Neuronal stem cell (in vitro differentiated cells): ENCODE measurements around the gene STEAP4.

Experiments
- DNase-seq: peaks from one replicate; pipeline ENCODE4 v3.0.0-alpha.2; 2013; ENCODE audit warnings: low spot score
- H2AFZ ChIP-seq: one replicate; pipeline ENCODE4 v1.6.1; 2013; ENCODE audit warnings: mild to moderate bottlenecking, low read length, inconsistent platforms
- H2AK5ac ChIP-seq: 2 replicates; pipeline ENCODE4 v1.6.1; 2013; ENCODE audit warnings: low read depth, mild to moderate bottlenecking, inconsistent platforms, low read length, moderate library complexity, mixed read lengths
- H2BK120ac ChIP-seq: 2 replicates; pipeline ENCODE4 v1.6.1; 2013; ENCODE audit warnings: low read depth, mild to moderate bottlenecking, inconsistent platforms, low read length, moderate library complexity, mixed read lengths
- H2BK12ac ChIP-seq: one replicate; pipeline ENCODE4 v1.6.1; 2013; ENCODE audit warnings: low read length, inconsistent platforms
- H2BK15ac ChIP-seq: 2 replicates; pipeline ENCODE4 v1.6.1; 2013; ENCODE audit warnings: mild to moderate bottlenecking, low read length, inconsistent platforms, mixed read lengths
- H2BK5ac ChIP-seq: one replicate; pipeline ENCODE4 v1.6.1; 2013; ENCODE audit warnings: inconsistent platforms, mild to moderate bottlenecking, low read length, moderate library complexity
- H3K14ac ChIP-seq: one replicate; pipeline ENCODE4 v1.6.1; 2013; ENCODE audit warnings: low read length, inconsistent platforms
- H3K18ac ChIP-seq: 2 replicates; pipeline ENCODE4 v1.6.1; 2013; ENCODE audit warnings: low read length, inconsistent platforms
- H3K23ac ChIP-seq: 2 replicates; pipeline ENCODE4 v1.6.1; 2013; ENCODE audit warnings: low read depth, mild to moderate bottlenecking, mixed read lengths, low read length, inconsistent platforms; ENCODE audit not compliant: poor library complexity
- H3K27ac ChIP-seq: replicated peaks from 3 replicates; pipeline ENCODE4 v1.5.1; 2013; ENCODE audit warnings: low read length, inconsistent platforms
- H3K27me3 ChIP-seq, 3 experiments: 2 replicates each; pipeline ENCODE4 v1.6.1; 2013; ENCODE audit warnings: low read length in 3 of 3, mild to moderate bottlenecking in 2 of 3, inconsistent platforms in 1 of 3, low read depth in 1 of 3, mixed read lengths in 1 of 3, moderate library complexity in 1 of 3; ENCODE audit not compliant: control insufficient read depth in 3 of 3, insufficient read depth in 3 of 3
- H3K36me3 ChIP-seq, 2 donors: replicated peaks in 1 of 2; 2 replicates each; pipeline ENCODE4 v1.6.1; 2013; ENCODE audit warnings: low read length in 2 of 2; ENCODE audit not compliant: control insufficient read depth in 2 of 2, insufficient read depth in 2 of 2
- H3K4ac ChIP-seq: 2 replicates; pipeline ENCODE4 v1.6.1; 2013; ENCODE audit warnings: inconsistent platforms, mild to moderate bottlenecking, low read length, moderate library complexity
- H3K4me1 ChIP-seq, 2 donors: 1 replicate in 1 of 2; 2 replicates in 1 of 2; pipeline ENCODE4 v1.6.1; 2013; ENCODE audit warnings: low read length in 2 of 2, low read depth in 1 of 2; ENCODE audit not compliant: control insufficient read depth in 2 of 2, insufficient read depth in 1 of 2
- H3K4me2 ChIP-seq: one replicate; pipeline ENCODE4 v1.6.1; 2013; ENCODE audit warnings: mild to moderate bottlenecking, low read length, inconsistent platforms; ENCODE audit not compliant: insufficient read depth, poor library complexity, severe bottlenecking
- H3K4me3 ChIP-seq, 2 donors: 2 replicates each; pipeline ENCODE4 v1.5.1; 2013; ENCODE audit warnings: low read length in 2 of 2, mild to moderate bottlenecking in 2 of 2, inconsistent platforms in 1 of 2, moderate library complexity in 1 of 2
- H3K79me1 ChIP-seq: one replicate; pipeline ENCODE4 v1.6.1; 2013; ENCODE audit warnings: low read depth, mild to moderate bottlenecking, inconsistent platforms, low read length, moderate library complexity
- H3K9ac ChIP-seq: one replicate; pipeline ENCODE4 v1.6.1; 2013; ENCODE audit warnings: mild to moderate bottlenecking, low read depth, low read length, inconsistent platforms; ENCODE audit not compliant: poor library complexity
- H3K9me3 ChIP-seq, 2 donors: replicated peaks in 1 of 2; 2 replicates each; pipeline versions ENCODE3 to v1.6.1; 2013; ENCODE audit warnings: low read length in 2 of 2, mild to moderate bottlenecking in 2 of 2, inconsistent platforms in 1 of 2, low read depth in 1 of 2, mixed read lengths in 1 of 2, moderate library complexity in 1 of 2; ENCODE audit not compliant: control insufficient read depth in 2 of 2, insufficient read depth in 1 of 2
- H4K8ac ChIP-seq: one replicate; pipeline ENCODE4 v1.6.1; 2013; ENCODE audit warnings: low read depth, mild to moderate bottlenecking, inconsistent platforms, low read length, moderate library complexity
- H4K91ac ChIP-seq: one replicate; pipeline ENCODE4 v1.6.1; 2013; ENCODE audit warnings: low read length, low read depth, mild to moderate bottlenecking, inconsistent platforms; ENCODE audit not compliant: poor library complexity
- WGBS, 2 donors: extraction: QIAGEN DNeasy Blood & Tissue Kit; methylation state at CpG; one replicate each; pipeline ENCODE4 v1.1.7; 2013; ENCODE audit warnings: missing lambda C conversion rate in 2 of 2, mixed read lengths in 1 of 2; ENCODE audit not compliant: insufficient read length in 2 of 2, insufficient replicate concordance in 1 of 2; ENCODE audit errors: extremely low coverage in 2 of 2; 5-methylcytosine and 5-hydroxymethylcytosine counted together

The STEAP4 gene

DNA sequence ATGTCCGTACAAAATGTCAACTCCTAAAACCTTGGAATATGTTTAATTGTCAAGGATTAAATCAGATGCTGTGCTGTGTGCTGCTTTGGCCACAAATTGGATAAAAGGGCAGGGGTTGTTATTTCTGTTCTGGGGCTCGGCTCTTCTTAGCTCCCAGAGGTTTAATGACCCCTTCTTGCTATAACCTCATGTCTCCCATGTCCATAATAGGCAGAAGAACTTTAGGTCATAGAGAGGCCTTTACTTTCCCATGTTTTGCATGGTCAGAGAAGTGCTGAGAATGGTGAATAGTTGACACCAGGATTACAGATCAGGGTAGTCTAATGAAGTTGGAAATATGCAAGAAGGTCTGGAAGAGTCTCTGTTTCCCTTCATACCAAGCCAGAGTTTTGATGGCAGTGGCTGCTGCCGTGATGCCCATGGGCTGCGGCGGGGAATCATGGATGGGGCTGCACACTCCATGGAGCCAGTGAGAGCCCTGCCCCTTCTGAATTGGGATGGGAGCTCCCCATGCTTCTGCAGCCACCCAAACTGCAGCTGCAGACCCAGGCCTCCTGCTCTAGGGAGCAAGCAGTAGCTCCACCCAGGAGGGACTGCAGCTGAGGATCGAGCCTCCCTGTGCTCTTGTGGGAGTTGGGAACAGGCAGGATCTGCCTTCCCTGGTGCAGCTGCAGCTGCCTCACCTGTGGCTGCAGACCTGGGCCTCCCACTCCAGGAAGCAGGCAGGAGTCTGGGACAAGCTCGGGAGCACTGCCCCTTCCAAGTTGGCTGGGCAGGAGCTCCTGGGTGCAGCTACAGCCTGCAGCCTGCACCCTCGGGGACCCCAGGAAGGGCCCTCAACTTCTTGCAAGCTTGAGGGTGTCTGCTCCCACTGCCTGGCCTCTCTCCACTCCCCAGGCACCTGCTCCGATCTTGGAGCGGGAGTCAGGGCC lies 23.1 kb upstream of the STEAP4 start:
- no peak overlapping the region for H4K91ac ChIP-seq
- no peak overlapping the region for H3K9ac ChIP-seq
- no peaks in the 10 kb centered on the region for H3K36me3 ChIP-seq
- H2BK12ac ChIP-seq: no peak overlapping the region
- H3K27me3 ChIP-seq: no peaks in the 10 kb centered on the region
- DNase-seq: no peak
- no peak overlapping the region for H2BK15ac ChIP-seq
- H2AFZ ChIP-seq: no peak overlapping the region
- peak overlapping the region; percentile 52 for H4K8ac ChIP-seq
- no peak overlapping the region for H3K4me2 ChIP-seq
- H3K18ac ChIP-seq: no peak overlapping the region
- H3K4ac ChIP-seq: no peak overlapping the region
- H2BK5ac ChIP-seq: no peak overlapping the region
- no peak overlapping the region for H3K4me3 ChIP-seq
- no peak overlapping the region for H2AK5ac ChIP-seq
- no peaks in the 10 kb centered on the region for H3K9me3 ChIP-seq
- H3K14ac ChIP-seq: no peak overlapping the region
- no peak overlapping the region for H3K27ac ChIP-seq
- no CpG with 5 or more reads among the region's 10 CpGs for WGBS, 2 donors
- no peaks in the 10 kb centered on the region for H3K4me1 ChIP-seq
- no peak overlapping the region for H2BK120ac ChIP-seq
- H3K23ac ChIP-seq: no peak overlapping the region
- H3K79me1 ChIP-seq: no peaks in the 10 kb centered on the region

DNA sequence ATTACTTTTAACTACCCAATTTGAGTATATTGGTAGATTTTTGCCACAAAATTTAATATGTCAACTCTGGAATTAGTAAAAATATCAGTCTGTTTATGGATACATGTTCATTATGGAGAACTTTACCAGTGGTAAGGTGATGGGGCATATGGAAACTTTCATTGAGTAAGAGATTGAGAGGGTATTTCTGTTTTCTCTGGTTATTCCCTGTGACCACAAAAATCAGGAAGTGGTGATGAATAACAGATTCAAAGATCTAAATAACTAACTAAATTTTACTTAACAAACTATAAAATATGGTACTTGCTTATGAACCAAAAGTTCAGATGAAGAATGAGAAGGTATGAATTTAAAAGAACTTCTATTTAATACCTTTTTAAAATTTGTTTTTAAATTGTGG lies 22.1 kb upstream of the STEAP4 start:
- no peak for DNase-seq
- no peaks in the 10 kb centered on the region for H3K4me1 ChIP-seq
- H2BK5ac ChIP-seq: no peak overlapping the region
- H3K18ac ChIP-seq: no peak overlapping the region
- no peak overlapping the region for H2BK120ac ChIP-seq
- no peak overlapping the region for H3K4me3 ChIP-seq
- H3K14ac ChIP-seq: no peak overlapping the region
- H3K9ac ChIP-seq: no peak overlapping the region
- no peak overlapping the region for H2AK5ac ChIP-seq
- no peak overlapping the region for H3K4ac ChIP-seq
- no peaks in the 10 kb centered on the region for H3K36me3 ChIP-seq
- no peak overlapping the region for H2BK12ac ChIP-seq
- H2AFZ ChIP-seq: no peak overlapping the region
- no peak overlapping the region for H4K8ac ChIP-seq
- H3K27ac ChIP-seq: no peak overlapping the region
- no peaks in the 10 kb centered on the region for H3K9me3 ChIP-seq
- no peak overlapping the region for H3K4me2 ChIP-seq
- H2BK15ac ChIP-seq: no peak overlapping the region
- no peak overlapping the region for H4K91ac ChIP-seq
- no peaks in the 10 kb centered on the region for H3K79me1 ChIP-seq
- no peak overlapping the region for H3K23ac ChIP-seq
- no peaks in the 10 kb centered on the region for H3K27me3 ChIP-seq

DNA sequence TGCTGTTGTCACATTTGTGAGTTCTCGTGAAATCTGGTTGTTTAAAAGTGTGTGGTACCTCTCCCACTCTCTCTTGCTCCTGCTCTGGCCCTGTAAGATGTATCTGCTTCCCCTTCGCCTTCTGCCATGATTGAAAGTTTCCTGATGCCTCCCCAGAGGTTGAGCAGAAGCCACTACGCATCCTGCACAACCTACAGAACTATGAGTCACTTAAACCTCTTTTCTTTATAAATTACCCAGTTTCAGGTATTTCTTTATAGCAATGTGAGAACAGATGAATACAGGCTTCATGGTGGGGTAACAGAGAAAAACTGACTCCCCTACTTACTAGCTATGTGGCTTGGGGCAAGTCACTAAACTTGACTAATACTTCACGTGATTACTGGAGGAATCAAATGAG lies 18.0 kb upstream of the STEAP4 start:
- Histone ChIP-seq H2BK12ac (no peak overlapping the region), H3K27ac (no peak overlapping the region), H2AK5ac (no peak overlapping the region), H3K14ac (no peak overlapping the region), H4K8ac (no peak overlapping the region), H3K4me3 (no peak overlapping the region), H2AFZ (no peak overlapping the region), H3K23ac (no peak overlapping the region), H2BK120ac (no peak overlapping the region), H3K4me1 (no peaks in the 10 kb centered on the region), H3K18ac (no peak overlapping the region), H3K36me3 (no peaks in the 10 kb centered on the region), H3K4ac (no peak overlapping the region), H3K27me3 (no peaks in the 10 kb centered on the region), H4K91ac (no peak overlapping the region), H3K9ac (no peak overlapping the region), H3K4me2 (no peak overlapping the region), H2BK5ac (no peak overlapping the region), H2BK15ac (no peak overlapping the region), H3K79me1 (no peaks in the 10 kb centered on the region), H3K9me3 (no peaks in the 10 kb centered on the region)
- no CpG with 5 or more reads among the region's 4 CpGs for WGBS, 2 donors
- no peak for DNase-seq

DNA sequence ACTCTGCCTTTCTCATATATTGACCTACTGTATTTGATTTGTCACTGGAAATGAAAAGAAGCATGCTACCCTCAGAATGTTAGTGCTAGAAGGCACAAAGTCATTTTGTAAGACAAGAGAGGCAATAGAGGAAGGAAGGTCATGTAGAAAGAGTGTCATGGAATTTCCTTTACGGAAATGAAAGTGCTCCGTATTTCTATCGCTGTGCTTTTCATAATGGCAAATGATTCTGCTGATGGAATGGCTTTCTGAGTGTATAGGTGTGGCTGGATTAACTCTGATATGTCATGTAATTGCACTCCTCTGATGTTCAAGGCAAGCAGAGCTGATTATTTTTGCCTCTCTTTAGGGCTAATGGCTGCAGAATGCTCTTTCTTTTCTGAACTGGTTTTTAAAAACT lies 15.5 kb upstream of the STEAP4 start:
- WGBS, 2 donors: no CpG with 5 or more reads among the region's 3 CpGs
- H4K8ac ChIP-seq: no peak overlapping the region
- H2AK5ac ChIP-seq: no peak overlapping the region
- H2BK12ac ChIP-seq: no peak overlapping the region
- H3K9ac ChIP-seq: no peak overlapping the region
- no peak overlapping the region for H2AFZ ChIP-seq
- H3K14ac ChIP-seq: no peak overlapping the region
- no peaks in the 10 kb centered on the region for H3K79me1 ChIP-seq
- no peak overlapping the region for H2BK15ac ChIP-seq
- no peaks in the 10 kb centered on the region for H3K4me1 ChIP-seq
- H3K36me3 ChIP-seq: no peaks in the 10 kb centered on the region
- no peak for DNase-seq
- H3K4me2 ChIP-seq: no peak overlapping the region
- no peak overlapping the region for H3K23ac ChIP-seq
- no peak overlapping the region for H3K4me3 ChIP-seq
- H3K27me3 ChIP-seq: no peaks in the 10 kb centered on the region
- H3K9me3 ChIP-seq: no peaks in the 10 kb centered on the region
- H4K91ac ChIP-seq: no peak overlapping the region
- H2BK5ac ChIP-seq: no peak overlapping the region
- H2BK120ac ChIP-seq: no peak overlapping the region
- no peak overlapping the region for H3K18ac ChIP-seq
- H3K4ac ChIP-seq: no peak overlapping the region
- H3K27ac ChIP-seq: no peak overlapping the region
